Dermis blood vessel endothelial cell (primary cell): ENCODE results near the gene COL1A2. TPM values are rescaled to one million over a fixed set of nuclear protein-coding genes. Genes with fewer than 3 reads are reported as not detected.

Source experiments
- total RNA-seq: library from RNA; depleted of rRNA; stranded (reverse); fragments of >200 nt; gene quantifications from 2 replicates; pipeline ENCODE4 v1.2.3, GENCODE V29; 2014

COL1A2 gene
- total RNA-seq, 1 donor from 2014 or later = 45.3 TPM

Other genes with a start within 250 kb of the COL1A2 start
- gene CASD1, start 114.9 kb downstream of the COL1A2 start, total RNA-seq = 23.3 and 23.8 TPM in 2 replicates